ENCODE results near the gene CDKAL1. TPM values are rescaled to one million over a fixed set of nuclear protein-coding genes. Genes with fewer than 3 reads are reported as not detected.

Gene CDKAL1
- total and polyA plus RNA-seq, 9 of the 15 experiments (the other 6 are each of a cell fraction or from before 2014, with no cell fraction given) = 11.2 to 36.3 (median 20.1) TPM

GRCh38 chr6:20870021-20870420, 335.8 kb downstream of the CDKAL1 start:
- Histone ChIP-seq H3K4me3 (no peak overlapping the region), H3K4me2 (ENCODE audit: insufficient read depth, low read length) (no peak overlapping the region), H3K27me3 (ENCODE audit: control insufficient read depth in 2 of 2, insufficient read depth in 2 of 2, low read length in 2 of 2) (no peaks in the 10 kb centered on the region), H4K20me1 (replicated peaks; ENCODE audit: control insufficient read depth, insufficient read depth, low read length) (no peaks in the 10 kb centered on the region), H3K27ac (ENCODE audit: extremely low read depth, low read depth, low read length) (no peak overlapping the region), H3K9me1 (ENCODE audit: control insufficient read depth, insufficient read depth, low read length) (no peaks in the 10 kb centered on the region), H3K9ac (ENCODE audit: insufficient read depth in 1 of 2, low read depth in 2 of 2, low read length in 2 of 2) (no peak overlapping the region), H2AFZ (ENCODE audit: low read depth, low read length) (no peak overlapping the region), H3K9me3 (replicated peaks; ENCODE audit: control insufficient read depth, insufficient read depth, low read depth, low read length) (no peaks in the 10 kb centered on the region), H3K36me3 (ENCODE audit: control insufficient read depth, insufficient read depth, low read length) (no peaks in the 10 kb centered on the region), H3K79me2 (ENCODE audit: control insufficient read depth, insufficient read depth, low read length) (no peaks in the 10 kb centered on the region), H3K4me1 (replicated peaks in 1 of 2; ENCODE audit: control insufficient read depth in 2 of 2, insufficient read depth in 2 of 2, low read length in 2 of 2) (no peaks in the 10 kb centered on the region)
- CTCF ChIA-PET (ENCODE audit: low intra/inter-chr PET ratio) = no interaction called here
- no peak for DNase-seq (ENCODE audit: extremely low read depth in 1 of 4, low spot score in 3 of 4)
- no peak for FAIRE-seq
- intact Hi-C loops (cut with micrococcal nuclease) = loop anchor here (10.0 kb wide), 1 partner anchor 725 kb away; the partner anchor contains the start of gene SOX4
- 87% methylated on average over 4 of the region's 4 CpGs for WGBS (ENCODE audit: insufficient coverage, low coverage, missing lambda C conversion rate)
- POLR2A ChIA-PET = no interaction called here
- in situ Hi-C loops (cut with MboI) = no loop called here
- no peak for ATAC-seq
- BruUV-seq (replicated peaks) = no TSS peak
- TF ChIP-seq MYNN (IDR thresholded peaks at IDR 0.05) = no peak
- TF ChIP-seq MYNN (CRISPR knock-in tag; IDR thresholded peaks at IDR 0.05) = no peak
- TF ChIP-seq HDAC3 (IDR thresholded peaks at IDR 0.05; ENCODE audit: borderline replicate concordance, partially characterized antibody) = no peak
- no peak for TF ChIP-seq HNRNPH1 (optimal IDR thresholded peaks at IDR 0.05; ENCODE audit: low read depth, low read length)
- TF ChIP-seq ATF2 (CRISPR knock-in tag; IDR thresholded peaks at IDR 0.05) = no peak
- TF ChIP-seq MIER1 (IDR thresholded peaks at IDR 0.05; ENCODE audit: low read depth) = no peak
- no peak for TF ChIP-seq MEF2D (tag; conservative IDR thresholded peaks at IDR 0.05; ENCODE audit: low read depth)
- TF ChIP-seq ZSCAN32 (CRISPR knock-in tag; IDR thresholded peaks at IDR 0.05) = no peak
- TF ChIP-seq ZNF609 (CRISPR knock-in tag; IDR thresholded peaks at IDR 0.05; ENCODE audit: borderline replicate concordance) = no peak
- TF ChIP-seq ZNF444 (CRISPR knock-in tag; IDR thresholded peaks at IDR 0.05) = no peak
- no peak for TF ChIP-seq ZFPM2 (CRISPR knock-in tag; IDR thresholded peaks at IDR 0.05)
- no peak for TF ChIP-seq STAT6 (CRISPR knock-in tag; IDR thresholded peaks at IDR 0.05)

Data from K562 (cell line).